ENCODE results near the gene IGDCC3.

The IGDCC3 gene

DNA sequence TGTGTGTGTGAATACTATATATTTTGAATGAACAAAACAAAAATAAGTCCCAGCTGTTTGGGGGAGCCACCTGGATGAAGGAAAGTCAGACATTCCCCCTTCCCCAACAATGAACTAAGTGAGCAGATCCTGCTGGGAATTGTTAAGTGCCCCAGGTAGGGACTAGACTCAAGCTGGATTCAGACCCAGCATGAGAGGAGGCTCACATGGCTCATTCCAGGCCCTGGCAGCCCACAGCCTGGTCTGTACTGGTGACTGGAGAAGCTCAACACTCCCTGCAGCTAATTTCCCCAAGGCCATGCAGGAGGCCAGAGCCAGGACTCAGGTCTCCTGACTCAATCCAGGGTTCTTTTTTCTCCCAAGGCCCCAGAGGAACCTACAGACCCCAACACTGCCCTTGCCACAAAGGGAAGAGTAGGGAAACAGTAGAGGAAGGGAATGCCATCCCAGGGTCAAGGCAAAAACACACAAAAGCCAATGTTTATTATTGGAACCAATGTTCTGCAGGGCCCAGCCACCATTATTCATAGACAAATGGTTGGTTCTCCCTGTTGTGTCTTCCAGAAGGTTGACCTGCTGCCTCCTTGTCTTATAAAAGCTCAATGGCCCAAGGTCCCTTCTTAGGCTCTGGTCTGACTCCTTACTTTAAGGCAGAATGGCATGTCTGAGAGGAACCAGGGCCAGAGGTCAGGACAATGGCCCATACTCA, 35.4 kb upstream of the IGDCC3 start:
- Mint-ChIP-seq H3K36me3 (ENCODE audit: insufficient read depth) (no peaks in the 10 kb centered on the region), H3K4me1 (ENCODE audit: low read depth in 2 of 2) (peaks cover 0 to 4% of the 10 kb centered on the region in 2 donors), H3K27ac (no peak overlapping the region), H3K27me3 (peaks cover 28 to 74% of the 10 kb centered on the region in 2 donors), H3K9me3 (no peaks in the 10 kb centered on the region), H3K4me3 (no peak overlapping the region)
- DNase-seq, result no peak
- ATAC-seq (replicated peaks), result no peak

DNA sequence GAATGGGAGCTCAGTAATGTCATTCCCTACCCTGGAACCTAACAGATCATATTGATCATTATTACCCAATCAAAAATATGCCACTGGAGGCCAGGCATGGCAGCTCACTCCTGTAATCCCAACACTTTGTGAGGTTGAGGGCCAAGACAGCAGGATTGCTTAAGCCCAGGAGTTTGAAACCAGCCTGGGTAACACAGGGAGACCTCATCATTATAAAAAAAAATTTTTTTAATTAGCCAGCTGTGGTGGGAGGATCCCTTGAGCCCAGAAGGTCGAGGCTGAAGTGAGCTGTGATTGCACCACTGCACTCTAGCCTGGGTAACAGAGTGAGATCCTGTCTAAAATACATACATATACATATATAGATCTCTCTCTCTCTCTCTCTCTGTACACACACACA, 34.8 kb upstream of the IGDCC3 start:
- DNase-seq, result no peak
- no peak overlapping the region for H3K27ac Mint-ChIP-seq

DNA sequence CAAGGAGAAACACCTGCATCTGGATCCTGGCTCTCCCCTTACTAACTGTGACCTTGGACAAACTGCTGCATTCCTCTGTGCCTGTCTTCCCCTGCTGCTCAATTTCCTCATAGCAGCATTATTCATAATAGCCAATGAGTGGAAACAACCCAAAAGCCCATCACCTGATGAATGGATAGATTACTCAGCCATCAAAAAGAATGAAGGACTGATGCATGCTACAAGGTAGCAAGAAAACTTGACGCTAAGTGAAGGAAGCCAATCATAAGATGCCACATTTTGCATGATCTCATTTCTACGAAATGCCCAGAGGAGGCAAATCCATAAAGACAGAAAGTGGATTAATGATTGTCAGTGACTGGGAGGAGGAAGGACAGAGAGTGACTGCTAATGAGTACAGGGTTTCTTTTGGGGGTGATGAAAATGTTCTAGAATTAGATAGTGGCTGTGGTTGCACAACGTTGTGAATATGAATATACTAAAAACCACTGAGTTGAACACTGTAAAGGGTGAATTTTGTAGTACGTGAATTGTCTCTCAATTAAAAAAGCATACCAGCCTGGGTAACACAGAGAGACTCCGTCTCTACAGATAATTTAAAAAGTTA, 33.8 kb upstream of the IGDCC3 start:
- ATAC-seq (replicated peaks) (no peak), DNase-seq (no peak)
- no peak overlapping the region for H3K27ac Mint-ChIP-seq
- no peaks in the 10 kb centered on the region for H3K9me3 Mint-ChIP-seq
- H3K27me3 Mint-ChIP-seq, result peaks cover 17 to 62% of the 10 kb centered on the region in 2 donors
- H3K4me3 Mint-ChIP-seq, result no peak overlapping the region
- H3K36me3 Mint-ChIP-seq (ENCODE audit: insufficient read depth), result no peaks in the 10 kb centered on the region
- peaks cover 0 to 4% of the 10 kb centered on the region in 2 donors for H3K4me1 Mint-ChIP-seq (ENCODE audit: low read depth in 2 of 2)

More for the DNA sequence above, 34.8 kb upstream of the IGDCC3 start:
- no peaks in the 10 kb centered on the region for H3K9me3 Mint-ChIP-seq
- H3K27me3 Mint-ChIP-seq, result peaks cover 26 to 72% of the 10 kb centered on the region in 2 donors
- H3K4me3 Mint-ChIP-seq, result no peak overlapping the region
- no peak for ATAC-seq (replicated peaks)
- no peaks in the 10 kb centered on the region for H3K36me3 Mint-ChIP-seq (ENCODE audit: insufficient read depth)
- H3K4me1 Mint-ChIP-seq (ENCODE audit: low read depth in 2 of 2), result peaks cover 0 to 4% of the 10 kb centered on the region in 2 donors

DNA sequence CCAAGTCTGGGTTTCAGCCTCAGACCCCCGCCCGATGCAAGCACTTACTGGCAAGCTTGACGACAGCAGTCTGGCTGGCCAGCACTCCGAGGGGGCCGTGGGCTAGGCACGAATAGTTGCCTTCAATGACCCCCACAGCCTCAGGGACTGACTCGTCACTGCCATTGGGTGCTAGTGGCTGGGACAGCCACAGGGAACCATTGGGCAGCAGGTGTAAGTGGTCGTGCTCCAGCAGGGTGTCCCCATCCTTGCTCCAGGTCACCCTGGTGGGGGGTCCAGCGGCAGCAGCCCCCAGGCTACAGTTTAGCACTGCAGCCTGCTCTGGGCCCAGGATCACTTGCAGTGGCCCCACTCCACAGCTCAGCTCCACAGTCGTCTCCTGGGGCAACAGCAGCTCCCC, 33.2 kb upstream of the IGDCC3 start:
- peaks cover 0 to 4% of the 10 kb centered on the region in 2 donors for H3K4me1 Mint-ChIP-seq (ENCODE audit: low read depth in 2 of 2)
- no peaks in the 10 kb centered on the region for H3K36me3 Mint-ChIP-seq (ENCODE audit: insufficient read depth)
- DNase-seq, result no peak
- no peak overlapping the region for H3K27ac Mint-ChIP-seq
- H3K4me3 Mint-ChIP-seq, result no peak overlapping the region
- no peaks in the 10 kb centered on the region for H3K9me3 Mint-ChIP-seq
- peaks cover 20 to 56% of the 10 kb centered on the region in 2 donors for H3K27me3 Mint-ChIP-seq
- ATAC-seq (replicated peaks), result no peak

DNA sequence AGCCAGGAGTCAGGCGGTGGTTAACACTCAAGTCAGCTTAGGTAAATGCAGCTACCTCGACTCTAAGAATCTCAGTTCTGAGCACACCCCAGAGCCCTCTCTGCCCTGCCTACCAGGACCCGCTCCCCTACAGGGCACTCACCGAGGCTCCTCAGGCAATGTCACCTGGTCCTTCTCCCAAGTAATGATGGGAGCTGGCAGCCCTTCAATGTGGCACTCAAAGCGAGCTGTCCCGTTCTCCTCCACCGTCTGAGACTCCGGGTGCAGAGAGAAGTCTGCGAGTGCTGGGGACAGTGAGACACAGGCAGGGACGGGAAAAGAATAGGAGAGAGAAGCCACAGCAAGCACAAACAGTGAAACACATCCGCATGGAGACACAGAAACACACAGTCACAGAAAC, 32.2 kb upstream of the IGDCC3 start:
- no peak for DNase-seq
- ATAC-seq (replicated peaks), result no peak
- no peaks in the 10 kb centered on the region for H3K36me3 Mint-ChIP-seq (ENCODE audit: insufficient read depth)
- no peak overlapping the region for H3K4me3 Mint-ChIP-seq
- peaks cover 22 to 47% of the 10 kb centered on the region in 2 donors for H3K27me3 Mint-ChIP-seq
- H3K9me3 Mint-ChIP-seq, result no peaks in the 10 kb centered on the region
- H3K27ac Mint-ChIP-seq, result no peak overlapping the region
- peaks cover 0 to 4% of the 10 kb centered on the region in 2 donors for H3K4me1 Mint-ChIP-seq (ENCODE audit: low read depth in 2 of 2)

DNA sequence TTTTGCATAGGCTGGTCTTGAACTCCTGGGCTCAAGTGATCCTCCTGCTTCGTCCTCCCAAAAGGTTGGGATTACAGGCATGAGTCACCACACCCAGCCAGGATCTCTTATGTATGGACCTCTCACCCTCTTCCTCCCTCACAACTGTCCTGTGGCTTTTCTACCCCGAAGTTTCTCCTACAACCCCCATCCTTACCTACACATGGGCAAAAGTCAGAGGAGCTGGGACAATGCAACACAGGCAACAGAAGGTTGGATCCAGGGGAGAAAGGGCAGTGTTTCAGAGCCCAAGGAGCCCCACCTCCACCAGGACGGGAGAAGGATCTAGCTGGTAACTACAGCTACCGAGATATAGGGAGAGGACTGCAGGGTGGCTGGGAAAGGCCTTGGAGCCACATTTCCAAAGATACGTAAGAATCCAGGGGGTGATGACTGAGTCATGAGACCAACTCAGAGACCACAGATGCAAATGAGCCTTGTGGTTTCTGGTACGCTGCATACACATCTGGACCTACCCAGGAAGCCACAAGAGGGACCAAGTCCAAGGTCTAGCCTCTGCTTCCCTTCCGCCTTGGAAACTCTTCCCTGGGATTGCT, 31.3 kb upstream of the IGDCC3 start:
- ATAC-seq (replicated peaks) (no peak), DNase-seq (no peak)
- no peaks in the 10 kb centered on the region for H3K36me3 Mint-ChIP-seq (ENCODE audit: insufficient read depth)
- H3K4me1 Mint-ChIP-seq (ENCODE audit: low read depth in 2 of 2), result peaks cover 0 to 4% of the 10 kb centered on the region in 2 donors
- peak overlapping the region in 1 of 2 donors; percentile 8 for H3K27ac Mint-ChIP-seq
- H3K9me3 Mint-ChIP-seq, result no peaks in the 10 kb centered on the region
- no peak overlapping the region for H3K4me3 Mint-ChIP-seq
- H3K27me3 Mint-ChIP-seq, result peaks cover 28 to 46% of the 10 kb centered on the region in 2 donors

DNA sequence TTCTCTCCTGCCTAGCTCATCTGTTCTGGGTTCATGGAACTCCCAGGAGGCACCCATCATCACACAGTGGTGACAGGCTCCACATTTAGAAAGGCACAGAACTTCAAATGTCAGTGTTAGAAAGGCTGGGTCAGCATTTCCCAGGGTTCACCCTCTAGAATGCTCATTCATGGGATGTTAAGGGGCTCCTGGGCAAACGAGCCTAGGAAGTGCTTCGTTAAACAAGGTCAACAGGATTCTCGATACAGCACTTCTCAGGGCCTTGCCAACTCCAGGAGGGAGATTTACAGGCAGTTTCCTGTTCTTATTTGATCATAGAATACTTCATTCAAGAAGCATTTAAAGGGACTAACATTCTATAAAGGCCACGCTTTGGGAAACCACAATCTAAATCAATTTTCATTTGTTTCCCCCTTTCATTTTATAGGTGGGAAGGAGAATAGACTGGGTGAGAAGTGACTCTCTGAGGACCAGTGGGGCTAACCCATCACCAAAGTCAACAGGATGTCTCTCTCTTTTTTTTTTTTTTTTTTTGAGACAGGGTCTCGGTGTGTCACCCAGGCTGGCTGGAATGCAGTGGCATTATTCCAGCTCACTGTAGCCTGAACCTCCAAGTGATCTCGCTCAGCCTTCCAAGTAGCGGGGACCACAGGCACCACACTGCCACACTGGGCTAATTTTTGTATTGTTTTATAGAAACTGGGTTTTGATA, 30.7 kb upstream of the IGDCC3 start:
- Mint-ChIP-seq H3K4me1 (ENCODE audit: low read depth in 2 of 2) (peaks cover 0 to 4% of the 10 kb centered on the region in 2 donors), H3K9me3 (no peaks in the 10 kb centered on the region), H3K36me3 (ENCODE audit: insufficient read depth) (no peaks in the 10 kb centered on the region), H3K27me3 (peaks cover 35 to 53% of the 10 kb centered on the region in 2 donors), H3K27ac (no peak overlapping the region), H3K4me3 (no peak overlapping the region)
- no peak for DNase-seq
- no peak for ATAC-seq (replicated peaks)

DNA sequence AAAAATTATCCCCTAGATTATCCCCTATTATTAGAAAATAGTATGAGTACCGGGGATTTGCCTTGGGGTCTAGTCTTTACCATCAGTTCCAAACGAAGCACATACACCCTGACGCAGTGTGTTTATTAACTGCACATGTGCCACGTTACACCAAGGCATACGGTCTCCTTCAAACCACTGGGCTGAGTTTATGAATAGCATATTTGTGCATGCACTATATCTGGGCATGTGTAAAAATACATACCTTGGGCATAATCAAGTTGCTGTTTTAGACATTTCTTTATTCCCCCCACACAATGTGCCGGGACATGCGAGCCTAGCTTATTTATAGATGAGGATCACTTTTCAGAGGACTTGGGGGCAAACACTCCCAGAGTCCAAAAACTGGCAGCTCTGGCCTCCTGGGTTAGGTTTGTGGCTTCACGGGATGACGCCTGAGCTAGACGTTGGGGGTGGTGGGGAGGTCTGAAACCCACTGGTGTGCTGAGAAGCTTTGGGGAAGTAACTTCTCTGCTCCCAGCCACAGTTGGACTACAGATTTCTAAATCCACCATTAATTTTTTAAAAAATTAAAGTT, 28.7 kb upstream of the IGDCC3 start:
- peaks cover 37 to 61% of the 10 kb centered on the region in 2 donors for H3K27me3 Mint-ChIP-seq
- H3K36me3 Mint-ChIP-seq (ENCODE audit: insufficient read depth), result no peaks in the 10 kb centered on the region
- no peak overlapping the region for H3K27ac Mint-ChIP-seq

DNA sequence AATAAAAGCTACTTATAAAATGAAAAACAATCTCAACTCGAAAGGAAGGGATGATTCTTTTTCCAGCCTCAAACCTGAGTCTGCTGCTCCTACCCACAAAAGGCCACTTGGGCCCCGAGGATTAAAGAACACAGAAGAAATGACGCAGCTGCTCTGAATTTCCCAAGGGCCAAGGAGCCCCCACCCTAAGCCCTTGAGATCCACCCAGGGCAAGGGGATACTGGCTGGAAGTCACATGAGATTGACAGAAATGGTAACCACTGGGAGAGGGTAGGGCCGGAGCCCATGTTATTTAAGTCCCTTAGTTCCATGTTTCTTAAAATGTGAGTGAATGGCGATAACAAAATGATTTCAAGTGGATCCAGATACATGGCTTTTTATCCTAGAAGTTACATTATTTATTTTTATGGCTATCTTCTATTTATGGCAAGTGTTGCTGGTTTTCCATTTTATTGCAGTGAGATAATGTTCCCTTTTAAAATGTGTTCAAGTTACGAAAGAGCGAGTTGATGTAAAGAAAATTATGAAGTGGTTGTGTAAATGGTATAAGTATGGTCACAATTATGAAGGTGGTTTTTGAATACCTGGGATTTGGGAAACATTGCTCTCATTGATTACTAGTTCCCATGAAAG, 28.1 kb upstream of the IGDCC3 start:
- H3K4me3 Mint-ChIP-seq, result no peak overlapping the region
- DNase-seq (no peak), ATAC-seq (replicated peaks) (no peak)
- H3K27ac Mint-ChIP-seq, result no peak overlapping the region
- no peaks in the 10 kb centered on the region for H3K36me3 Mint-ChIP-seq (ENCODE audit: insufficient read depth)
- peaks cover 37 to 61% of the 10 kb centered on the region in 2 donors for H3K27me3 Mint-ChIP-seq
- H3K9me3 Mint-ChIP-seq, result no peaks in the 10 kb centered on the region
- H3K4me1 Mint-ChIP-seq (ENCODE audit: low read depth in 2 of 2), result peaks cover 0 to 6% of the 10 kb centered on the region in 2 donors

More for the DNA sequence above, 28.7 kb upstream of the IGDCC3 start:
- no peaks in the 10 kb centered on the region for H3K9me3 Mint-ChIP-seq
- ATAC-seq (replicated peaks) (no peak), DNase-seq (no peak)
- peaks cover 0 to 4% of the 10 kb centered on the region in 2 donors for H3K4me1 Mint-ChIP-seq (ENCODE audit: low read depth in 2 of 2)
- H3K4me3 Mint-ChIP-seq, result no peak overlapping the region

DNA sequence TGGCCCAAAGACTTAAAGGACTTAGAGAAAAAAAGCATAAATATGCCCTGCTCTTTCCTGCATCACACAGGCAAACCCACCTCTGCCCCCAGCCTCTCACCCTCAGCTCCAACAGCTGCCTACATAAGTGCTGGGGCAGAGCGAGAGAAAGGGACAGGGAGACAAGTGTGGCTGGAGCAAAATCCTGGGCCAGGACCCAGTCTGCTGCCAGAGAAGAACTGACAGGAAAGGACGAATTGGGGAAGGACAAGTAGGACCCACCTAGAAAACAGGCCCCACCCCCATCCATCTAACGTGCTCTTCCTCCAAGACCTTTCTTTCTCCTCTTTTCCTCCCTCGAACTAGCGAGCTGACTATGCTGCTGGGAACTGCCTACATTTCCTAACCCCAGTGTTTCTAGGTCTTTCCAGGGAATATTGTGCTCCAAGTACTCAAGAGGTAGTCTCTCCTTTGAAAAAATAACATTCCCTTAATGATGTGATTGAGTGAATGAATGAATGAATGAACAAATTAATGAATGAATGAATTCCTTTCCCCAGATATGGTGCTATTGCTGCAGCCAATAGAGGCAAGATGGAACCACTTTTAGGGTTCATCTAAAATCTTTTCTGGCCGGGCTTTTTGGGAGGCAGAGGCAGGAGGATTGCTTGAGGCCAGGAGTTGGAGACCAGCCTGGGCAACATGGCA, 26.5 kb upstream of the IGDCC3 start:
- DNase-seq (no peak), ATAC-seq (replicated peaks) (no peak)
- H3K9me3 Mint-ChIP-seq, result no peaks in the 10 kb centered on the region
- H3K4me3 Mint-ChIP-seq, result no peak overlapping the region
- H3K4me1 Mint-ChIP-seq (ENCODE audit: low read depth in 2 of 2), result peaks cover 0 to 5% of the 10 kb centered on the region in 2 donors
- H3K27ac Mint-ChIP-seq, result no peak overlapping the region
- peaks cover 39 to 61% of the 10 kb centered on the region in 2 donors for H3K27me3 Mint-ChIP-seq
- no peaks in the 10 kb centered on the region for H3K36me3 Mint-ChIP-seq (ENCODE audit: insufficient read depth)

DNA sequence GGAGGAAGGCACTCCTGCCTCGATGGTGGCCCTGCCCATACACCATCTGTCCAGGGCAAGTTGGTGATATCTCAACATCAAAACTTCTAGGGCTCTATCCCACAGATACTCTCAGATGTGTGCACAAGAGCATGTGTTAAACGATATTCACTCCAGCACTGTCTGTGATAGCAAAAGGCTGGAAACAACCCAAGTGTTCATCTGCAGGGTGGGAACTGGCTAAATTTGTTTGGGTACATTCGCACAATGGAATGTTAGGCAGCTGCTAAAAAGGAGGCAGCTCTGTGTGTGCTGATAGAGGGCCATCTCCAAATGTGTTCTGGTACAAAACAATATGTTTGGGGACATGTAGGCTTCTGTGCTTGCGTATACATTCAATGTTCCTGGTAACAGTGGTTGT, 25.2 kb upstream of the IGDCC3 start:
- Mint-ChIP-seq H3K27me3 (peaks cover 36 to 61% of the 10 kb centered on the region in 2 donors), H3K4me1 (ENCODE audit: low read depth in 2 of 2) (peaks cover 0 to 2% of the 10 kb centered on the region in 2 donors), H3K4me3 (no peak overlapping the region), H3K9me3 (no peaks in the 10 kb centered on the region), H3K36me3 (ENCODE audit: insufficient read depth) (no peaks in the 10 kb centered on the region), H3K27ac (no peak overlapping the region)
- DNase-seq (no peak), ATAC-seq (replicated peaks) (no peak)

DNA sequence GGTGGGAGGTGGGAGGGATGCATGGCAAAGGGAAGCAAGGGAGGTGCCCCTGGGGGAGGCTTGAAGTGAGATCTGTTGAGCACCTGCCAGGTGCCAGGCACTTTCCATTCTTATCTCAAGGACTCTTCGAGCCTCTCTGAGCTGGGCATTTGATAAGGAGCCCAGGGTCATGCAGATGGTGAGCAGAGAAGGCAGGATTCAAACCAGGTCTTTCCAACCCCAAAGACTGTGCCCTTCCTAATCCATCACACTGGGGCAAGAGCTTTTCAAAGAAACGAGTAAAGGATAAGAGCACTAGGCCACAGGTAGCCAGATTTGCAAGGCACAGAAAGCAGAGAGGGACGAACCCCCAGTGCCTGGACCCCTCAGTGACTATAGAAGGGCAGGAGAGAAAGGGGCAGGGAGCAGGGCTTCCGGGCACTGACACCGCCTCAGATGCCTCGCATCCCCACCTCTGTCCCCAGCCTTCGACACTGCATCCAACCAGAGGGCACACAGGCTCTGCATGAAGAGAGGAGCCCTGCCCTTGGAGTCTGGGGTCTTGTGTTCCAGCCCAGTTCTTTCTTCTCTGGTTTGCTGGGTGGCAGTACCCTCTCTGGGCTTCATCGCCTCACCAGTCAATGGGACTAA, 23.9 kb upstream of the IGDCC3 start:
- ATAC-seq (replicated peaks), result no peak
- Mint-ChIP-seq H3K4me3 (no peak overlapping the region), H3K36me3 (ENCODE audit: insufficient read depth) (no peaks in the 10 kb centered on the region), H3K27me3 (peaks cover 48 to 72% of the 10 kb centered on the region in 2 donors), H3K9me3 (no peaks in the 10 kb centered on the region), H3K27ac (no peak overlapping the region), H3K4me1 (ENCODE audit: low read depth in 2 of 2) (peaks cover 0 to 2% of the 10 kb centered on the region in 2 donors)
- no peak for DNase-seq

Measured in effector memory CD8-positive, alpha-beta T cell (primary cell).